GM11168 (cell line): ENCODE data around the gene ADD3.
"Not testable (repeated sequence)": the region's sequence is repeated elsewhere in the genome, so short reads cannot be mapped to it uniquely, and the experiment has no call there.

Source experiments
- in situ Hi-C: fragments of 300-500 bp; cut with MboI; formaldehyde crosslinking; loops from one replicate; pipeline ENCODE4 v1.12.0; 2022; ENCODE audit warnings: low sequenced_read_pairs; ENCODE audit not compliant: unreplicated experiment

The ADD3 gene

DNA sequence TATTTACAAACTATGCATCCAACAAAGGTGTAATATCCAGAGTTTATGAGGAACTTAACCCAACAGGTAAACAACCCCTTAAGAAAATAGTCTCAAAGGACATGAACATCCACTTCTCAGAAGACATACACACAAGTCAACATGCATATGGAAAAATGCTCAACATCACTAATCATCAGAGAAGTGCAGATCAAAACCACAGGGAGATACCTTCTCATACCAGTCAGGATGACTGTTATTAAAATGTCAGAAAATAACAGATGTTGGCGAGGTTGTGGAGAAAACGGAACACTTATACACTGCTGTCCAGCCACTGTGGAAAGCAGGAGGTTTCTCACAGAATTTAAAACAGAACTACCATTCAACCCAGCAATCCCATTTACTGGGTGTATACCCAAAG is 84.0 kb downstream of the ADD3 start:
- in situ Hi-C loops = no loop called here

DNA sequence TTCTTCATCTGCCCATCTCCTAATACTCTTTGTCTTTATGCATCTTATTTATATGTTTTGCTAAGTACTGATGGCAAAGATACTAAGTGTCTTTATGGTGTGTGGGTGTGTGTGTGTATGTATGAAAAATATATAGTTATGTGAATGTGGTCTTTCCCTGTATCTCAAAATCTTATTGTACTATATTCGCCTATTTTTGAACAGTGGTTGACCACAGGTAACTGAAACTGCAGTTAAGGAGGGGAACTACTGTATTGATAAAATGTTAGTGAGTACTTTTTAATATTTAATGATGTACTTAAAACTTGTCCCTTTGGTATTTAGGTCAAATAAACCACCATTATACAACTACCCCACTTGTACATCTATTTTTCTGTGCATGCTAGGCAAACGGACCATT is 85.9 kb downstream of the ADD3 start:
- in situ Hi-C loops = no loop called here

DNA sequence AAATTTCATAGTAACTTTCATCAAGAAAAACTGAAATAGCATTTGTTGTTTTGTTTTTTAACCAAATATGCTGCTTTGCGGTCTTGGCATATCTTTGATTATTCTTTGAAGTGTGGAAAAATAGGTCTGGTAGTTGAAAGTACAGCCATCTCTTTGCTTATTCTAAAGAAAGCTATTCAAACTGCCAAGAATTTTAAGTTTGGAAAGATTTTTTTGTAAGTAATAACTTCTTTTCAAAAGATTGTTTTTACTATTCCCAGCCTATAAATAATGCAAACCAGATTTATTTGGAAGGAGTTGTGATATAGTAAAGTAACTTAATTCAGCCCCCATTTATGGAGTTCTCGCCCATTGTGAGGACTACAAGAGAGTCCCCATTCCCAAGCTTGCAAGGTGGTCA is 87.0 kb downstream of the ADD3 start:
- in situ Hi-C loops = no loop called here

DNA sequence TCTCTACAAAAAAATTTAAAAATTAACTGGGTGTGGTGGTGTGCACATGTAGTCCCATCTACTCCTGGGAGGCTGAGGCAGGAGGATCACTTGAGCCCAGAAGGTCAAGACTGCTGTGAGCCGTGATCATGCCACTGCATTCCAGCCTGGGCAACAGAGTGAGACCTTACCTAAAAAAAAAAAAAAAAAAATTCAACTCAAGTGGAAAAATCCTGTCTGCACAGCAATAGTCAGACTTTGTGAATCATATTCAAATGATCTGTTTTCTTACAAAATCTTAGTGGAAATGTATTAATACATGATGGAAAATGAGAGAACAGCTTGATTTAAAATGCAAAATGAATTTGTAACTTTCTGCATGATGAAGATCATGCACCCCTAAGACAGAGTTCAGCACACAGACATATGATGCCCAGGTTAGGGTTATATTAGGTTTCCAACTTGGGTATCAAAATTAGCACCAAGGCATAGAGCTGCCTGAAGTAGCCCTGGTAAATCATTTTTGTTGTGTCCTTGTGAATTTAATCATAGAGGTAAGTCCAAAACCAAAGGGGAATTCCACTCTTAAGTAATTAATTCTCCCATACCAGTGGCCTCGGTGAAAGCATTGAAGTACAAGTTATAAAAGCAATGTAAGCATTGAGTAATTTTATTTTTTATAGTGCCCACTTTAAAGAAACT is 93.8 kb downstream of the ADD3 start:
- in situ Hi-C loops = no loop called here

DNA sequence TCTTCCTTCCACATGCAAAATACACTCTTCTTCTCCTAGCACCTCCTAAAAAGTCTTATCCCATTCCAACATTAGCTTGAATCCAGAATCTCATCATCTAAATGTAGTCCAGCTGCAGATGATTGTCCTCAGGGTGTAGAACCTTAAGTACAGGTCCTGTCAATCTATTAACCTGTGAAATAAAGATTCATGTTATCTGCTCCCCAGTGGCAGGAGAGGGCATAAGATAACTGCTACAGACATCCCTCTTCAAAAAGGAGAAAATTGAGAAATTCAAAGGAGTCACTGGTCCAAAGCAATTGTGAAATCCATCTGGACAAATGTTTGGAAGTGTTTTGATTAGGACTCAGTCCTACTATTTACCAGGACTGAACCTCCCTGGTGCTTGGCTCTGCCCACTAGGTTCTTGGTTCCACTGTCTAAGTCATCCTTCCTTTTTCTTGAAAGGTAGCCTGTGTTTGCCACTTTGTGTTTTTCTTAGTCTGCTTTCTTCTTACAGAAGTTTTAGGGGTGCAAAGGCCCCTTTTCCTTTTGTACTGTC is 96.2 kb downstream of the ADD3 start:
- in situ Hi-C loops = no loop called here

DNA sequence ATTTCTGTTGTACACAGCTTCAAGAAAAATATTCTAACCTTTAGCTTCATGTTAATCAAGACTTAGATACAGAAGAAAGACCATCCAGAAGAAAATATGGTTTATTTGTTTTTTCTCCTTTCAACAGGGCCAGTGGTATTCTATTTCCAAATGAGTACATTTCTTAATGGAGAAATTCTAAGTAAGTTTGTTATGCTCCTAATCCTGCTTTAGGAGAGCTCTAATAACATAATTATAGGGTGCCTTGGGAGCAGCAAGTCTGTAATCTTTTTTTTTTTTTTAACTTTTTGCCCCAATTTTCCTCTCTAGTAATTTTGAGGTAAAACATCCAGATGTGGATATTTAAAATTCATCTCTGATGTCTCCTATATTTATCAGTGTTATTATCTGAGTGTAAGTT is 98.1 kb downstream of the ADD3 start:
- in situ Hi-C loops = no loop called here

DNA sequence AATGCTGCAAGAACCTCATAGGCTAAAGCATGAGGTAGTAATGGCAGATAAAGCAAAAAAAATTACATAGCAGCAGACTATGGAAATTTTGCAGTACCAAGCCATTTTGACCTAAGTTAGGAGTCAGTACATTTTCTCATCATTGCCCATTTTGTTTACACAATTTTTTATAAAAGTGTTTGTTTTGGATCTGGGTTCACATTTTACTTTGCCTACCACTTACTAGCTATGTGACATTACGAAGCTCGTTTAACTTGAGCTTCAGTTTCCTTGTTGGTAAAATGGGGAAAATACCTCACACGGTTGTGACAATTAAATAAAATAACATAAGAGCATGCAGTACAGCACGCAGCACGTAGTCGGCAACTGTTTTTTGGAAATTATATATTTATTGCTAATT is 99.6 kb downstream of the ADD3 start:
- in situ Hi-C loops = no loop called here

DNA sequence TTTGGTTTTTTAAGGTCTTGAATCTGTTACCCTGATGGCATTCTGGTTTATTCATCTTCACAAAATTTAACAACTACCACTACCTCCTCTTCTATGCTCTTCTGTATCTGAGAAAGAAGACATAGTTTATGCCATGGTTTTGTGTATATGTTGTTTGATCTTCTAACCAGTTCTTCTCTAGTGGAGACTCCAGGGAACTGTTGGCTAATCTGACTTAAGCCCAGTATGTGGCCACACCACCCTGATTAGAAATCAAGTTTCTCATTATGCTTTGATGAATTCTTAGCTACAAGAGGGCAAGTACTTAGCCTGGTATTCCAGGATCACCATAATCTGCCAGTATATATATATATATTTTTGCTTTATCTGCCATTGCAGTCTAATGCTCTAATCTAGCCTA is 100.1 kb downstream of the ADD3 start:
- in situ Hi-C loops = no loop called here

DNA sequence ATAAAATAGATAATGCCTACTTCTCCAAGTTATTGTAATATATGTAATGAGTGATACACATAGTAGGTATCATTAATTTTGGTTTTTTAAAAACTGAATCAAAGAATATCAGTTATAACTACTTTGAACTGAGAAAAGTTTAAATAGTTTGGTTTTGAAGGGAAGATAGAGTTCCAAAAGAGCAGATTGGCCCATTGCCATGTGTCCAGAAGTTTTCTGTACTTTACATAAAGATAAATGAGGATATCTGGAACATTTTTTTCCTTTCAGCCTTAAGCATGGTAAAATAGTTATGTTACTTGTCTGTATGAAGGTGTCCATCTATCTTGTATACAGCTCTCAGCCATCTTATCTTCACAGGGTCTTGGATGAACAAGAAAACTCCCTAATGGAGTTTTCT is 101.7 kb downstream of the ADD3 start:
- in situ Hi-C loops = no loop called here

DNA sequence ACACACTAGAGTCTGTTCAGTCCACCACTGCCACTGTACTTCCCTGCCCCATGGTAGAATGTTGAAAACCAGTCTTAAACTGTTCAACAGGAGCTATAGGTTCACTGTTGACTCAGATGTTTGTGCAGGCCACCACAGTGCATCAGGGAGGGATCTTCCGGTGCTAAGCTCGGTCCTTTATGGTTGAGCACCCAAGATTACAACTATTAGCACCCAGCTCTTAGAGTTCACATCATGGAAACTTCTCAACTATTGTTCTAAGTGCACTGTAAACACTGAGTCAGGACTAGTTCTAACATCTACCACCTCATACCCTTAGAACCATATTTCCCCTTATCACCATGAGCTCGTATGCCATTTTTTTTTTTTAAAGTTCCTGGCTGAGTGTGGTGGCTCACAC is 102.6 kb downstream of the ADD3 start:
- in situ Hi-C loops = no loop called here

DNA sequence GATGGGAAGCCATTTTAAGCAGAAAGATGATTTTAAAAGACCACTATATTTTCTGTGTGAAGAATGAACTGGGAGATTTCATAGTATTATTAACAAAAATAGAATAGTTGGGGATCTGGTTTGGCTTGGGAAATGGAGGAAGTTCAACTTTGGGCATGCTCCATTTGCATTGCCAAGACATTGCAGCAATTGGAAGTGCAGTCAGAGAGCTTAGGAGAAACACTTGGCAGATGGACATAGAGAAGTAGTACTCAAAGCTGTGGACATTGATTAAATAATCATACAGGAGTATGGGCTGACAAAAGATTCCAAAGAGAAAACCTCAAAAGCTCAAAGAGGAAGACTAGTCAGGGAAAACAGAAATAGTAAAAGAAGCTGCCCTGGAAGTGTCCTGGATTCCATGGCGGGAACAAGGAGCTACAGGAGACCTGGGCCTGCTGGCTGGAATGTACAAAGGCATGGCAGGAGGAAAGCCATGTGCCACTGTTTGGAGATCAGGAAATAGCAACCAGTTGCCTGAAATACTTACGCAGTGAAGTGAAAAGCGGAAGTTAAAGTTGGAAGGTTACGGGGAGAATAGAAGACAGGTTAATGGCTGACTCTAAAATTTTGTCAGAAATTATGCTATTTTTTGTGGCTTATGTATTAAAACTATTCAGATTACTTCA is 106.0 kb downstream of the ADD3 start:
- in situ Hi-C loops = no loop called here

DNA sequence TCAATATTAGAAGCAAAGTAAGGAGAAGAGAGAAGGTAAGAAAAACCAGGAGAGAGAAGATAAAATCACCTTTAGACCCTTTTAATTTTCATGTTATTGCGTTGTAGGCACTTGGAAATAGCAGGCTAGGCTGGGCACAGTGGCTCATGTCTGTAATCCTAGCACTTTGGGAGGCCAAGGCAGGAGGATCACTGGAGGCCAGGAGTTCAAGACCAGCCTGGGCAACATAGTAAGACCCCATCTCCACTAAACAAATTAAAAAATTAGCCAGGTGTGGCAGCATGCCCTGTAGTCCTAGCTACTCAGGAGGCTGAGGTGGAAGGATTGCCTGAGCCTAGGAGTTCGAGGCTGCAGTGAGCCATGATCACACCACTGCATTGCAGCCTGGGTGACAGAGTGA is 106.9 kb downstream of the ADD3 start:
- in situ Hi-C loops = not testable (repeated sequence)

DNA sequence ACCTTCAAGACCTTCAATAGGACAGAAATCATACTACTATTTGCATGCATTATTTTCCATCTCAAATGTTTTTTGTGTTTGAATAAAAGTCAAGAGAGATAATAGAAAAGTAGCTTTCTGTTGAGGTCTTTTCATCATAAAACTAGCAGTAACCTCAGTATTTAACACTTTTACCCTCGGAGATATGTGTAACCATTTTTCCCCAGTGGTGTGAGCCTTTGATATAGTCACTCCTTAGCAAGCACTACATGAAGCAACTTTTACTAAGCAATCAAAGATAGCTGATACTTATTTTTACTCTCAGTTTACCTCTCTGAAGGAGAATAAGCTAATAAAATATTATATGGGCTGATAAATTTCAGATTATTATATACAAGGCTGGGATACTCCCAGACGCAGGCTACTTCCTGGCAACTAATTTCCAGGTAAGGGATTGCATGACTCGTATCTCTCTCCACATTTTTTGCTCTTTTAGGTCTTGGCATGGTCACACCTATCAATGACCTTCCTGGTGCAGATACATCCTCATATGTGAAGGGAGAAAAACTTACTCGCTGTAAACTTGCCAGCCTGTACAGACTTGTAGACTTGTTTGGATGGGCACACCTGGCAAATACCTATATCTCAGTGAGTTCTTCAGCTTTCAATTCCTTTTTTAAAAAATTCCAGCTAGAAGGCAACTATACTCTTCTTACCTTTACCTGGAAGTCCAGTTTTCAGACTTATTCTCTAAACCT is 108.2 kb downstream of the ADD3 start:
- in situ Hi-C loops = no loop called here

DNA sequence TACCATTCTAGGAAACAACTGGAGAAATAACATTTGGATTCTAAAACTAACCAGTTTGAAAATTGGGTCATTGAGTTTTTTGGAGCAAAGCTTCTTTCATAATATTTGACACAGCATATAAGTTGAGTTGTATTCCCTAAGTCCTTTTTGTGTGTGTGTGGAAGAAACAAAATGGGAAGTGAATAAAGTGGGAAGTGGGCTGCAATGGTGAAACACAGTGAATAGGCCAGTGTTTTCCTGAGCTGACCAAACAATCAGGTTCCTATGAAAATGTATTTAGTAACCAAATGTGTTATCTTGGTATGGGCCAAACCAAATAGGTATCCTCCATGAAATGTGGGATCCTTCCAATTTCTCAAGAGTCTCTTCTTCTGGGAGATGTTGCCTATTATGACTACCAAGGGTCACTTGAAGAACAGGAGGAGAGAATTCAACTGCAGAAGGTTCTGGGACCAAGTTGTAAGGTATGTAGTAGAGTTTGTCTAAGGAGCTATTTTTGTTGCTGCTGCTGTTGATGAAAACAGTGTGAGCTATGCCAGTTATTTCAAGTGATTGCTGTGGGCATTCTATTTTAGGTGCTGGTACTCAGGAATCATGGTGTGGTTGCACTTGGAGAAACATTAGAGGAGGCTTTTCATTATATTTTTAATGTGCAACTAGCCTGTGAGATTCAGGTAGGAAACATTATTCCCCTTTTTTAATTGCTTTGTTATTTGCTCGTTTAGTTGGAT is 111.3 kb downstream of the ADD3 start:
- in situ Hi-C loops = no loop called here

DNA sequence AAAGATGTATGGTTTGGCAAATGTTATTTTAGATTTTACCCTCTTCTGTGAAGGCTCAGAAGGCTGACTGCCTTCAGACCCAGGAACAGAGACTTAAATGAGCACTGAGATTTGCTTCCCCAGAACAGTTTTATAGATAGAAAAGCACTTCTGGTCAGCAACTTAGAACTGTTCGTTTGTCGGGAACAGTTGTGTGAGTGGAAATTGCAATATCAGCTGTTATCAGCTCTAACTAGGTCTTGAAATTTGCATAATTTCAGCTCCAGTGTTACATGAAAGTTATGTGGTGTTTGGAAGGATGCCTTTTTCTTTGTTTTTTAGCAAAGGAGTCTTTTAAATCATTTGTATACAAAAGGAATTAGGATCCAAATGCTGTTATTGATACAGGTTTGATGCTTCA is 115.8 kb downstream of the ADD3 start:
- in situ Hi-C loops = no loop called here

DNA sequence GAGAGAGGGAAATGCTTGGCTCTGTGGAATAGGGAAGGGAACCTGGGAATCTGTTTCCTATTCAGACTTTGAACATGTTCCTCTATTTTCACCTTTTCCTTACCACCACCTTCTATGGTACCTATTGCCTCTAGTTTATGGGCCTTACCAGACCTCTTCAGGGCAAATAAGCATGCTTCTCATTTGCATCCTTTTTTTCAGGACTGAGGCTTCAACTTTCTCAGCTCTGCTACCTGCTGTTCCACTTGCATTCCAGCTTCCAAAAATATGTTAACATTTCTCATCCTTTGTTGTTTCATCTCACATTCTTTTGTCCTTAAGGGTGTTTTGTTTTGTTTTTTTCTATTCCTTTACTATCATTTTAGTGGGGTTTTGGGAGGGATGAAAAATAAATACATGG is 121.7 kb downstream of the ADD3 start:
- in situ Hi-C loops = loop anchor here (25.0 kb wide), 1 partner anchor 433 kb away; the partner anchor contains the start of gene SMC3

DNA sequence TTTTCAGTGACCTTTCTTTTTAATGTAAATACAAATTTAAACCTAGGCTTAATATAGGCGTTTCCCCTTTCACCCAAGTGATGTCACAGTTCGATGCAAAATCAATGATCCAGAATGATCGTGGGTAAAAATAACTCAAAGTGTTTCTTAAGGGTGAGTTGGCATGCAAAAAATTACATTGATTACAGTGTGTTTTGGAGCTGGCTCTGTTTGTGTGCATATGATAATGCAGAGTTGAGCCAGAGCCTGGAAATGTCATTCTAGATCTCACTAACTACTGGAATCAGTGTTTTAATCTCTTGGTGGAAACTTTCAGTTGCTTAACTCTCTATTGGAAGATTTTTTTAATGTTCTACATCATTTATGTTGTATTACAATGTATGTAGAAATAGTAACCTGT is 127.1 kb downstream of the ADD3 start:
- in situ Hi-C loops = loop anchor here (5.0 to 25.0 kb wide), 2 partner anchors 147 to 427 kb away; partner anchors contain the start of gene SMC3

DNA sequence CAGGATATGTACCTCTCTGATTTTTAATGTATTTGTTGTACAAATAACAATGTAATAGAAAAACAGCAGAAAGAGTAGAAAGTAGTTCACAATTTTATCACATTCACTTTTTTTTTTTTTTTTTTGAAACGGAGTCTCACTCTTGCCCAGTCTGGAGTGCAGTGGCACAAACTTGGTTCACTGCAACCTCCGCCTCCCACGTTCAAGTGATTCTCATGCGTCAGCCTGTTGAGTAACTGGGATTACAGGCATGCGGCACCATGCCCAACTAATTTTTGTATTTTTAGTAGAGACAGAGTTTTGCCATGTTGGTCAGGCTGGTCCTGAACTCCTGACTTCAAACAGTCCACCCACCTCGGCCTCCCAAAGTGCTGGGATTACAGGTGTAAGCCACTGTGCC is 128.1 kb downstream of the ADD3 start:
- in situ Hi-C loops = loop anchor here (5.0 to 25.0 kb wide), 2 partner anchors 146 to 426 kb away; partner anchors contain the start of gene SMC3

DNA sequence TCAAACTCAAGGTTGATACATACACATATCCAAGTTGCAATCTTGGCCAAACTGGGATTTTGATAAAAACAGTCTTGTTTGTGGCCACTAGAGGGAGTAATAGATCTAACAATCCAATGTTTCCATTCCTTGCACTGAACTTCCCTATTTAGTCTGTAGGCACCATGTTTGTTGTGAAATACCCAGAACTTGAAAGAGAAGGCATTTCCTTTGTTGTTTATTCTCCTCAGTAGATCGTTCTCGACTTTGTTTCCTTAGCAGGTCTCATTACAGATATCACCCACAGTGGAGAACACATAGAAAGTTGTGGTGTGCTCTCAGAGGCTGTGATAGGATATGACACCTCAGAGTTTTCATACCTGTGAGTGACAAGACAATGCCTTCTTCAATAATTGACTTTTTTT is 129.4 kb downstream of the ADD3 start:
- in situ Hi-C loops = loop anchor here (5.0 to 25.0 kb wide), 2 partner anchors 145 to 425 kb away; partner anchors contain the start of gene SMC3

DNA sequence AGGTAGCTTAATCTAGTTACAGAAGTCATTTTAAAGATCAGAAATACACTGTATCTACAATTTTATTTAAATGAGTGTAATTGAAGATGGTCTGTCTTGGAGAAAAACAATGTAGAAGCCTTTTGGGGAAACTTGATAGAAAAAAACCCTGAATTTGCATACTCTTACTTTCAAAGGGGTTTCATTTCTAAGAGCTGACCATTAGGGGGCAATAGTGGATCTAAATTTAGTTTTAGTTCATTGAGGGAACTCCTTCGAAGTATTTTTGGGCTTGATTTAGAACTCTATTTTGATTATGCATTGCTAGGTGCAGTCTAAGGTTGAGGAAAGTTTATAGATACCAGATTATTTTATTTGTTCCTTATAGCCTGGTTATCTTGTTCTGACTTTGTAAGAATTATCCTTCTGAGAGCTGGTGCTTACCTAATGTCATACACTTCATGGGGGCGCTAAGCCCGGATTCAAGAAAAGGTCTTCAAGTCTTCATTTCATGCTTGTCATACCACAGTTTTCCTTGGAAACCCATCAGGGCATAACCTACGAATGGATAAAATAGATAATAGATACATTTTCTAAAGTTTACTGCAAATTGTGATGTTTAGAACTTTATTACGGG is 130.5 kb downstream of the ADD3 start:
- in situ Hi-C loops = loop anchor here (5.0 to 25.0 kb wide), 2 partner anchors 144 to 424 kb away; partner anchors contain the start of gene SMC3
